Astrocyte (in vitro differentiated cells and primary cell): Measurements from ENCODE around the gene MYO7B. TPM values are rescaled to one million over a fixed set of nuclear protein-coding genes. Genes with fewer than 3 reads are reported as not detected.

Experiments
- DNase-seq: peaks from one replicate; pipeline ENCODE4 v3.0.0-alpha.2; 2010; ENCODE audit warnings: low read depth
- FAIRE-seq: peaks from 2 replicates; lab custom pipeline; 2011; peaks lifted over from hg19 to GRCh38; lab: Jason Lieb, UNC
- H2AFZ ChIP-seq: 2 replicates; pipeline ENCODE4 v1.6.0; 2012; ENCODE audit warnings: low read depth, low read length, inconsistent platforms
- H3K27ac ChIP-seq: 2 replicates; pipeline ENCODE4 v1.5.1; 2011; ENCODE audit warnings: low read depth, low read length, inconsistent platforms
- H3K27me3 ChIP-seq: 2 replicates; pipeline ENCODE4 v1.6.0; 2011; ENCODE audit warnings: low read length, inconsistent platforms; ENCODE audit not compliant: insufficient read depth
- H3K36me3 ChIP-seq: 2 replicates; pipeline ENCODE4 v1.5.1; 2011; ENCODE audit warnings: low read length, inconsistent platforms; ENCODE audit not compliant: insufficient read depth
- H3K4me1 ChIP-seq: 2 replicates; pipeline ENCODE4 v1.5.1; 2011; ENCODE audit warnings: low read length, inconsistent platforms; ENCODE audit not compliant: insufficient read depth
- H3K4me2 ChIP-seq: 2 replicates; pipeline ENCODE4 v1.6.0; 2012; ENCODE audit warnings: low read length, inconsistent platforms
- H3K4me3 ChIP-seq: 2 replicates; pipeline ENCODE4 v1.5.1; 2011; ENCODE audit warnings: low read depth, mild to moderate bottlenecking, low read length, inconsistent platforms; ENCODE audit not compliant: insufficient read depth
- H3K79me2 ChIP-seq: 2 replicates; pipeline ENCODE4 v1.6.0; 2012; ENCODE audit warnings: mild to moderate bottlenecking, low read length, inconsistent platforms; ENCODE audit not compliant: insufficient read depth
- H3K9ac ChIP-seq: 2 replicates; pipeline ENCODE4 v1.6.0; 2012; ENCODE audit warnings: mild to moderate bottlenecking, low read length, inconsistent platforms
- H3K9me3 ChIP-seq: 2 replicates; pipeline ENCODE4 v1.5.1; 2012; ENCODE audit warnings: low read depth, mild to moderate bottlenecking, low read length, inconsistent platforms; ENCODE audit not compliant: insufficient read depth
- H4K20me1 ChIP-seq: 2 replicates; pipeline ENCODE4 v1.6.0; 2012; ENCODE audit warnings: low read length, inconsistent platforms; ENCODE audit not compliant: insufficient read depth
- H3K27ac Mint-ChIP-seq: one replicate; pipeline ENCODE4 v1.8.0; 2021; ENCODE audit warnings: mild to moderate bottlenecking, mixed read lengths; ENCODE audit not compliant: unreplicated experiment
- H3K27me3 Mint-ChIP-seq: one replicate; pipeline ENCODE4 v1.8.0; 2021; ENCODE audit warnings: low read depth, mixed read lengths; ENCODE audit not compliant: unreplicated experiment
- H3K36me3 Mint-ChIP-seq: one replicate; pipeline ENCODE4 v1.8.0; 2021; ENCODE audit warnings: low read depth, mixed read lengths; ENCODE audit not compliant: unreplicated experiment
- H3K4me1 Mint-ChIP-seq: one replicate; pipeline ENCODE4 v1.8.0; 2021; ENCODE audit warnings: low read depth, mixed read lengths; ENCODE audit not compliant: unreplicated experiment
- H3K4me3 Mint-ChIP-seq: one replicate; pipeline ENCODE4 v1.8.0; 2021; ENCODE audit warnings: mild to moderate bottlenecking, moderate library complexity, mixed read lengths; ENCODE audit not compliant: unreplicated experiment
- H3K9me3 Mint-ChIP-seq: one replicate; pipeline ENCODE4 v1.8.0; 2021; ENCODE audit warnings: mild to moderate bottlenecking, mixed read lengths; ENCODE audit not compliant: unreplicated experiment
- EZH2 ChIP-seq: IDR thresholded peaks from 2 replicates; pipeline ENCODE4 v1.6.1; 2012; ENCODE audit warnings: mild to moderate bottlenecking, low read length, inconsistent platforms; ENCODE audit not compliant: insufficient read depth
- total RNA-seq: library from RNA; stranded (reverse); gene quantifications from 2 replicates; pipeline ENCODE4 v1.2.1, GENCODE V29; 2021
- TF ChIP-seq, protein P1 (sequence below): IDR thresholded peaks from 2 replicates; pipeline ENCODE4 v1.5.1; 2011; ENCODE audit warnings: low read depth, mild to moderate bottlenecking, inconsistent platforms, low read length, moderate library complexity; ENCODE audit not compliant: insufficient read depth

MYO7B gene
- total RNA-seq, 1 donor from 2014 or later: 0.77 TPM

DNA sequence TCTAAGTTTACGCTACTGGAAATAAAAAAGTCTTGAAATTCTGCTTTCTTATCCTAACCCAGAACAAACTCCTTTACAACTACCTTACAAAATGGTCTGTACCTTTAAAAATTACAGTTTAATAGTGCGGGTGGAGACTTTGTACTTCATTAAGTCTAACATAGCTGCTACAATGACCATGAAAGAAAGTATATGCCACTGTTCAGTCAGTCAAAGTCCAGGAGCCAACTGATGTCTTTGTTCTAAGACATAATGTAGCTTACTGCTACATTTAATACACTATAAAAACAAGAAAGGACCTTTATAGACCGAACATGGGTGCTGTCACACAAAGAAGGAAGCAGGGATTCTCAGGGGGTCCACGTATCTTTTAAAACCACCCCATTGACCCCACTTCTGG, 45.2 kb upstream of the MYO7B start:
- no peak for TF ChIP-seq EZH2
- TF ChIP-seq, protein P1, sequence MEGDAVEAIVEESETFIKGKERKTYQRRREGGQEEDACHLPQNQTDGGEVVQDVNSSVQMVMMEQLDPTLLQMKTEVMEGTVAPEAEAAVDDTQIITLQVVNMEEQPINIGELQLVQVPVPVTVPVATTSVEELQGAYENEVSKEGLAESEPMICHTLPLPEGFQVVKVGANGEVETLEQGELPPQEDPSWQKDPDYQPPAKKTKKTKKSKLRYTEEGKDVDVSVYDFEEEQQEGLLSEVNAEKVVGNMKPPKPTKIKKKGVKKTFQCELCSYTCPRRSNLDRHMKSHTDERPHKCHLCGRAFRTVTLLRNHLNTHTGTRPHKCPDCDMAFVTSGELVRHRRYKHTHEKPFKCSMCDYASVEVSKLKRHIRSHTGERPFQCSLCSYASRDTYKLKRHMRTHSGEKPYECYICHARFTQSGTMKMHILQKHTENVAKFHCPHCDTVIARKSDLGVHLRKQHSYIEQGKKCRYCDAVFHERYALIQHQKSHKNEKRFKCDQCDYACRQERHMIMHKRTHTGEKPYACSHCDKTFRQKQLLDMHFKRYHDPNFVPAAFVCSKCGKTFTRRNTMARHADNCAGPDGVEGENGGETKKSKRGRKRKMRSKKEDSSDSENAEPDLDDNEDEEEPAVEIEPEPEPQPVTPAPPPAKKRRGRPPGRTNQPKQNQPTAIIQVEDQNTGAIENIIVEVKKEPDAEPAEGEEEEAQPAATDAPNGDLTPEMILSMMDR: no peak
- no peaks in the 10 kb centered on the region for H3K27me3 ChIP-seq
- H3K9ac ChIP-seq: no peak overlapping the region
- Mint-ChIP-seq H3K4me3 (no peak overlapping the region), H3K27me3 (no peaks in the 10 kb centered on the region), H3K4me1 (peaks cover 4% of the 10 kb centered on the region), H3K9me3 (no peaks in the 10 kb centered on the region), H3K27ac (no peak overlapping the region), H3K36me3 (peaks cover 24% of the 10 kb centered on the region)
- H4K20me1 ChIP-seq: peaks cover 18% of the 10 kb centered on the region
- no peak for FAIRE-seq
- H3K4me2 ChIP-seq: no peak overlapping the region
- H3K79me2 ChIP-seq: no peaks in the 10 kb centered on the region
- H3K4me1 ChIP-seq: no peaks in the 10 kb centered on the region
- H3K36me3 ChIP-seq: peaks cover 74% of the 10 kb centered on the region
- no peak for DNase-seq
- H3K27ac ChIP-seq: no peak overlapping the region
- no peak overlapping the region for H2AFZ ChIP-seq
- H3K4me3 ChIP-seq: no peak overlapping the region
- H3K9me3 ChIP-seq: no peaks in the 10 kb centered on the region

DNA sequence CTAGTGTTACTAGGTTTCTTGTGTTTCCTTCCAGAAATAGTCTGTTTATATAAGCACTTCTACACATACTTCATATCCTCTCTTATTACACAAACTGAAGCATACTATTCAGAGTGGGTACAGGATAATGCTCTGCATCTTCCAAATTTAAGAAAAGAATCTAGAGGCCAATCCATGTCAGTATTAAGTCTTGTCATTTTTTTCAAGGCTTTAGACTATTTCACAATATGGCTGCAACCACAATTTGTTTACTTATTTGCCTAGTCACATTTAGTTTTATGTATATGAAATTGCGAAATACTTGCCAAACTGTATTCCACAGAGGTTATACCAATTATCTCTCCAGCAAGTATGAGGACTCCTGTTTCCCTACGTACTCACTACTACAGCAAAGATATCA, 37.1 kb upstream of the MYO7B start:
- Histone ChIP-seq H3K79me2 (peaks cover 5% of the 10 kb centered on the region), H3K4me2 (no peak overlapping the region), H3K4me3 (no peak overlapping the region), H2AFZ (no peak overlapping the region), H3K4me1 (no peaks in the 10 kb centered on the region), H4K20me1 (peaks cover 8% of the 10 kb centered on the region), H3K9ac (no peak overlapping the region), H3K36me3 (peaks cover 64% of the 10 kb centered on the region), H3K27me3 (no peaks in the 10 kb centered on the region), H3K27ac (no peak overlapping the region), H3K9me3 (no peaks in the 10 kb centered on the region)
- Mint-ChIP-seq H3K4me1 (peaks cover 5% of the 10 kb centered on the region), H3K9me3 (no peaks in the 10 kb centered on the region), H3K27me3 (no peaks in the 10 kb centered on the region), H3K36me3 (peaks cover 14% of the 10 kb centered on the region), H3K27ac (no peak overlapping the region), H3K4me3 (no peak overlapping the region)
- TF ChIP-seq EZH2: no peak
- TF ChIP-seq, protein P1: no peak
- no peak for FAIRE-seq
- no peak for DNase-seq

DNA sequence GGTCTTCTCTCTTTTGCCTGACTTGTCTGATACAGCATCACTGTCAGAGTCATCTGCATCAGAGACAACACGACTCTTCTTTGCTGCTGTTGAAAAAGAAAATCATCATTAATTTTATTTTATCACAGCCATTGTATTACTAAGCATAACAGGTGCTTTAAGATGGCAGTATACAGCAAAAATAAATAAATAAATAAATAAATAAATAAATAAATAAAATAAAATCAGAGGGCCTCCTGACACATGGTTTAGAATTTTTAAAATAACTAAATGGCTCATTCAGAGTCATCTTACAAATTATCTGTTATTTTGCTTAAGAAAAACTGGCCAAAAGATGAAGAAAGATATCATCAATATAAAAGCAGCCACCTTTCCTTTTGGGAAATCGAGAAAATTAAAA, 32.0 kb upstream of the MYO7B start:
- H3K36me3 Mint-ChIP-seq: peaks cover 23% of the 10 kb centered on the region
- H3K27ac Mint-ChIP-seq: no peak overlapping the region
- peaks cover 29% of the 10 kb centered on the region for H4K20me1 ChIP-seq
- no peak overlapping the region for H3K9ac ChIP-seq
- TF ChIP-seq EZH2: no peak
- TF ChIP-seq, protein P1: no peak
- no peaks in the 10 kb centered on the region for H3K27me3 ChIP-seq
- H3K4me2 ChIP-seq: no peak overlapping the region
- peaks cover 48% of the 10 kb centered on the region for H3K79me2 ChIP-seq
- H3K27me3 Mint-ChIP-seq: no peaks in the 10 kb centered on the region
- H3K4me1 ChIP-seq: peaks cover 22% of the 10 kb centered on the region
- H3K36me3 ChIP-seq: peaks cover 56% of the 10 kb centered on the region
- H3K4me3 Mint-ChIP-seq: no peak overlapping the region
- no peak overlapping the region for H3K4me3 ChIP-seq
- no peak overlapping the region for H2AFZ ChIP-seq
- DNase-seq (no peak), FAIRE-seq (no peak)
- H3K9me3 Mint-ChIP-seq: no peaks in the 10 kb centered on the region
- H3K4me1 Mint-ChIP-seq: peaks cover 40% of the 10 kb centered on the region
- no peak overlapping the region for H3K27ac ChIP-seq
- H3K9me3 ChIP-seq: no peaks in the 10 kb centered on the region
